ENCODE data around the gene GPR137. TPM values are rescaled to one million over a fixed set of nuclear protein-coding genes. Genes with fewer than 3 reads are reported as not detected.

The GPR137 gene
- total and polyA plus RNA-seq, 2 experiments from 2014 or later: 16.3 to 32.5 TPM

GRCh38 chr11:64331569-64332371 lies 46.1 kb downstream of the GPR137 start:
- no peaks in the 10 kb centered on the region for H3K9me3 Mint-ChIP-seq
- H3K36me3 Mint-ChIP-seq (ENCODE audit: low read depth): no peaks in the 10 kb centered on the region
- H3K27ac ChIP-seq (ENCODE audit: low read depth): no peak overlapping the region
- DNase-seq (ENCODE audit: low spot score) (peak; percentile 71), ATAC-seq (peak; percentile 90)
- no peaks in the 10 kb centered on the region for H3K79me2 ChIP-seq (replicated peaks; ENCODE audit: insufficient read depth)
- no peak overlapping the region for H3K27ac Mint-ChIP-seq
- H3K4me1 Mint-ChIP-seq: peaks cover 9% of the 10 kb centered on the region
- no peak overlapping the region for H3K4me3 ChIP-seq
- H3K9me2 ChIP-seq (ENCODE audit: insufficient read depth): no peaks in the 10 kb centered on the region
- H3K4me2 ChIP-seq: no peak overlapping the region
- 0 out of 2 replicates have a peak, but pooled peaks cover 6% of the 10 kb centered on the region for H3F3A ChIP-seq (replicated peaks; ENCODE audit: low read depth)
- no peak overlapping the region for H3K4me3 Mint-ChIP-seq
- peaks cover 8% of the 10 kb centered on the region for H3K27me3 Mint-ChIP-seq (ENCODE audit: insufficient read depth, low read depth, poor library complexity)
- no peaks in the 10 kb centered on the region for H3K27me3 ChIP-seq (ENCODE audit: insufficient read depth)
- H3K36me3 ChIP-seq (ENCODE audit: insufficient read depth): no peaks in the 10 kb centered on the region
- no peaks in the 10 kb centered on the region for H4K20me1 ChIP-seq (replicated peaks; ENCODE audit: insufficient read depth)
- H2AFZ ChIP-seq: peak overlapping the region; percentile 59
- H3K4me1 ChIP-seq (ENCODE audit: insufficient read depth): peaks cover 3% of the 10 kb centered on the region; the same call in 1 of the 2 replicates
- TF ChIP-seq POLR2AphosphoS5 (IDR thresholded peaks at IDR 0.05; ENCODE audit: low read depth) (no peak), CTCF (conservative IDR thresholded peaks at IDR 0.05; ENCODE audit: low read depth in 2 of 2) (peak; percentile 54 to 73)

GRCh38 chr11:64333556-64333955 lies 47.9 kb downstream of the GPR137 start:
- Histone ChIP-seq H3K79me2 (replicated peaks; ENCODE audit: insufficient read depth) (no peaks in the 10 kb centered on the region), H3K4me1 (ENCODE audit: insufficient read depth) (peaks cover 3% of the 10 kb centered on the region; the same call in 1 of the 2 replicates), H3F3A (replicated peaks; ENCODE audit: low read depth) (0 out of 2 replicates have a peak, but pooled peaks cover 4% of the 10 kb centered on the region), H4K20me1 (replicated peaks; ENCODE audit: insufficient read depth) (no peaks in the 10 kb centered on the region), H3K36me3 (ENCODE audit: insufficient read depth) (no peaks in the 10 kb centered on the region), H3K27me3 (ENCODE audit: insufficient read depth) (no peaks in the 10 kb centered on the region), H3K4me3 (no peak overlapping the region), H3K9me2 (ENCODE audit: insufficient read depth) (no peaks in the 10 kb centered on the region), H3K4me2 (no peak overlapping the region), H2AFZ (no peak overlapping the region), H3K27ac (ENCODE audit: low read depth) (no peak overlapping the region)
- no peaks in the 10 kb centered on the region for H3K9me3 Mint-ChIP-seq
- no peak for ATAC-seq
- no peak overlapping the region for H3K4me3 Mint-ChIP-seq
- H3K27ac Mint-ChIP-seq: no peak overlapping the region
- no peak for TF ChIP-seq POLR2AphosphoS5 (IDR thresholded peaks at IDR 0.05; ENCODE audit: low read depth)
- peaks cover 13% of the 10 kb centered on the region for H3K27me3 Mint-ChIP-seq (ENCODE audit: insufficient read depth, low read depth, poor library complexity)
- no peak for DNase-seq (ENCODE audit: low spot score)
- no peaks in the 10 kb centered on the region for H3K36me3 Mint-ChIP-seq (ENCODE audit: low read depth)
- H3K4me1 Mint-ChIP-seq: peaks cover 9% of the 10 kb centered on the region

GRCh38 chr11:64334764-64335735 lies 49.4 kb downstream of the GPR137 start:
- no peaks in the 10 kb centered on the region for H3F3A ChIP-seq (replicated peaks; ENCODE audit: low read depth)
- Mint-ChIP-seq H3K36me3 (ENCODE audit: low read depth) (no peaks in the 10 kb centered on the region), H3K4me1 (peaks cover 9% of the 10 kb centered on the region), H3K9me3 (no peaks in the 10 kb centered on the region), H3K27me3 (ENCODE audit: insufficient read depth, low read depth, poor library complexity) (peaks cover 13% of the 10 kb centered on the region), H3K4me3 (no peak overlapping the region), H3K27ac (no peak overlapping the region)
- no peaks in the 10 kb centered on the region for H3K79me2 ChIP-seq (replicated peaks; ENCODE audit: insufficient read depth)
- no peak overlapping the region for H3K27ac ChIP-seq (ENCODE audit: low read depth)
- peak; percentile 56 for DNase-seq (ENCODE audit: low spot score)
- no peak overlapping the region for H2AFZ ChIP-seq
- H4K20me1 ChIP-seq (replicated peaks; ENCODE audit: insufficient read depth): no peaks in the 10 kb centered on the region
- no peak overlapping the region for H3K4me3 ChIP-seq
- no peaks in the 10 kb centered on the region for H3K36me3 ChIP-seq (ENCODE audit: insufficient read depth)
- no peak overlapping the region for H3K4me2 ChIP-seq
- no peaks in the 10 kb centered on the region for H3K9me2 ChIP-seq (ENCODE audit: insufficient read depth)
- ATAC-seq: peak; percentile 13; the same call in 1 of the 3 replicates
- H3K27me3 ChIP-seq (ENCODE audit: insufficient read depth): no peaks in the 10 kb centered on the region
- H3K4me1 ChIP-seq (ENCODE audit: insufficient read depth): peaks cover 3% of the 10 kb centered on the region; the same call in 1 of the 2 replicates
- TF ChIP-seq CREB1 (CRISPR knock-in tag; IDR thresholded peaks at IDR 0.05; ENCODE audit: low read depth) (no peak), ETS1 (IDR thresholded peaks at IDR 0.05) (no peak), REST (IDR thresholded peaks at IDR 0.05; ENCODE audit: unreplicated experiment) (no peak)

Data from GM23338 (cell line).